Caco-2 (cell line): ENCODE results near the gene RGS7. TPM values are rescaled to one million over a fixed set of nuclear protein-coding genes. Genes with fewer than 3 reads are reported as not detected.

ENCODE experiments used
- BruUV-seq: library from RNA; stranded (reverse); fragments of 400-500 nt; replicated peaks from 2 replicates; lab custom pipeline; 2021; lab: Mats Ljungman, UMichigan
- CTCF ChIA-PET: fragments of 300-600 bp; sonication (Branson Sonifier 250); formaldehyde crosslinking; loops from one replicate; lab custom pipeline; 2022; ENCODE audit warnings: antibody characterized with exemption; lab: Charles Lee
- POLR2A ChIA-PET: fragments of 300-600 bp; sonication (Branson Sonifier 250); formaldehyde crosslinking; loops from one replicate; lab custom pipeline; 2022; ENCODE audit warnings: antibody characterized with exemption; lab: Charles Lee
- DNase-seq, 2 experiments: peaks; one replicate each; pipeline versions ENCODE4 v3.0.0 to v3.0.0-alpha.2; 2020 to 2022
- H3K27me3 ChIP-seq: replicated peaks from 2 replicates; pipeline ENCODE4 v1.6.0; 2011; ENCODE audit warnings: low read length; ENCODE audit not compliant: control insufficient read depth, insufficient read depth
- H3K36me3 ChIP-seq: 2 replicates; pipeline ENCODE4 v1.5.1; 2011; ENCODE audit warnings: low read length; ENCODE audit not compliant: control insufficient read depth, insufficient read depth
- H3K4me1 ChIP-seq: fragments of 250-450 bp; sonication (Bioruptor Pico); 2 replicates; pipeline ENCODE4 v1.5.1; 2020; ENCODE audit warnings: mild to moderate bottlenecking
- H3K4me3 ChIP-seq: 2 replicates; pipeline ENCODE4 v1.5.1; 2011; ENCODE audit warnings: low read depth, mild to moderate bottlenecking, control low read depth, low read length
- H3K9me3 ChIP-seq: fragments of 250-450 bp; sonication (Bioruptor Pico); 2 replicates; pipeline ENCODE4 v1.5.1; 2020; ENCODE audit warnings: mild to moderate bottlenecking, moderate library complexity
- H3K27ac Mint-ChIP-seq: one replicate; pipeline ENCODE4 v1.8.0; 2022; ENCODE audit warnings: mixed read lengths; ENCODE audit not compliant: unreplicated experiment
- H3K27me3 Mint-ChIP-seq: one replicate; pipeline ENCODE4 v1.8.0; 2022; ENCODE audit warnings: mixed read lengths; ENCODE audit not compliant: insufficient read depth, unreplicated experiment
- H3K36me3 Mint-ChIP-seq: one replicate; pipeline ENCODE4 v1.8.0; 2022; ENCODE audit warnings: mild to moderate bottlenecking, mixed read lengths; ENCODE audit not compliant: insufficient read depth, unreplicated experiment
- H3K4me1 Mint-ChIP-seq: one replicate; pipeline ENCODE4 v1.8.0; 2022; ENCODE audit warnings: low read depth, mixed read lengths; ENCODE audit not compliant: unreplicated experiment
- H3K4me3 Mint-ChIP-seq: one replicate; pipeline ENCODE4 v1.8.0; 2022; ENCODE audit warnings: mild to moderate bottlenecking, moderate library complexity, mixed read lengths; ENCODE audit not compliant: unreplicated experiment
- H3K9me3 Mint-ChIP-seq: one replicate; pipeline ENCODE4 v1.8.0; 2022; ENCODE audit warnings: mixed read lengths; ENCODE audit not compliant: unreplicated experiment
- intact Hi-C: fragments of 100-400 bp; cut with micrococcal nuclease; formaldehyde crosslinking; loops from one replicate; pipeline ENCODE4 v1.10.0; 2022; ENCODE audit not compliant: unreplicated experiment
- total RNA-seq: library from RNA; stranded (reverse); gene quantifications from 2 replicates; pipeline ENCODE4 v1.2.3, GENCODE V29; 2022
- TF ChIP-seq, protein P1 (sequence below), 2 experiments: fragments of 200-600 bp in 1 of 2; IDR thresholded peaks; 1 replicate in 1 of 2; 2 replicates in 1 of 2; pipeline versions ENCODE4 v1.5.1 to v1.8.0; 2011 to 2022; ENCODE audit warnings: antibody characterized with exemption in 1 of 2, control low read depth in 1 of 2, inconsistent platforms in 1 of 2, low read depth in 1 of 2, low read length in 1 of 2, mild to moderate bottlenecking in 1 of 2, moderate library complexity in 1 of 2; ENCODE audit not compliant: insufficient read depth in 1 of 2, severe bottlenecking in 1 of 2, unreplicated experiment in 1 of 2

RGS7 gene
- total RNA-seq, 1 experiment from 2014 or later = not detected

DNA sequence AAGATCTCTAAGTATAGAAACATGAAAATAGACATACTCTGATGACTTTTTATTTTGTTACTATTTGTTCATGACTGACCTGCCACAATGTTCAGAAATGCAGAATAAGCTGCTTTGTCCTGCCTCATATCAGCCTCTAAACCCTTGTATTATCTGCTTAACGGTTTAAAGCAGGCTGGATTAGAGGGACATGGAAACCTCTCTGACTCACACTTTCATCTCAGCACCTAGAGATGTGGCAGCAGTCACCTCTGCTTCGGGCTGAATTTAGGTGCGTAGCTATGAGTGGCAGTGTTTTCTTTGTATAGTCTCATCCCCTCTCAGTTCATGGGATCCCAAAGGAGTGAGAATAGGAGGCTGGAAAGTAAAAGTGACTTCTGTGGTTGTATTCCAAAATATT is 255.4 kb downstream of the RGS7 start:
- Mint-ChIP-seq H3K9me3 (no peaks in the 10 kb centered on the region), H3K4me3 (no peak overlapping the region), H3K27ac (no peak overlapping the region), H3K4me1 (peaks cover 12% of the 10 kb centered on the region), H3K27me3 (no peaks in the 10 kb centered on the region), H3K36me3 (no peaks in the 10 kb centered on the region)
- H3K9me3 ChIP-seq = no peaks in the 10 kb centered on the region
- no peaks in the 10 kb centered on the region for H3K27me3 ChIP-seq
- no peak for DNase-seq
- no peaks in the 10 kb centered on the region for H3K4me1 ChIP-seq
- intact Hi-C loops = no loop called here
- H3K36me3 ChIP-seq = no peaks in the 10 kb centered on the region
- no TSS peak for BruUV-seq
- TF ChIP-seq, protein P1, sequence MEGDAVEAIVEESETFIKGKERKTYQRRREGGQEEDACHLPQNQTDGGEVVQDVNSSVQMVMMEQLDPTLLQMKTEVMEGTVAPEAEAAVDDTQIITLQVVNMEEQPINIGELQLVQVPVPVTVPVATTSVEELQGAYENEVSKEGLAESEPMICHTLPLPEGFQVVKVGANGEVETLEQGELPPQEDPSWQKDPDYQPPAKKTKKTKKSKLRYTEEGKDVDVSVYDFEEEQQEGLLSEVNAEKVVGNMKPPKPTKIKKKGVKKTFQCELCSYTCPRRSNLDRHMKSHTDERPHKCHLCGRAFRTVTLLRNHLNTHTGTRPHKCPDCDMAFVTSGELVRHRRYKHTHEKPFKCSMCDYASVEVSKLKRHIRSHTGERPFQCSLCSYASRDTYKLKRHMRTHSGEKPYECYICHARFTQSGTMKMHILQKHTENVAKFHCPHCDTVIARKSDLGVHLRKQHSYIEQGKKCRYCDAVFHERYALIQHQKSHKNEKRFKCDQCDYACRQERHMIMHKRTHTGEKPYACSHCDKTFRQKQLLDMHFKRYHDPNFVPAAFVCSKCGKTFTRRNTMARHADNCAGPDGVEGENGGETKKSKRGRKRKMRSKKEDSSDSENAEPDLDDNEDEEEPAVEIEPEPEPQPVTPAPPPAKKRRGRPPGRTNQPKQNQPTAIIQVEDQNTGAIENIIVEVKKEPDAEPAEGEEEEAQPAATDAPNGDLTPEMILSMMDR (IDR thresholded peaks at IDR 0.05; ENCODE audit: insufficient read depth in 1 of 2, low read depth in 1 of 2, low read length in 1 of 2, severe bottlenecking in 1 of 2, unreplicated experiment in 1 of 2) = no peak
- H3K4me3 ChIP-seq = no peak overlapping the region
- ChIA-PET CTCF (no interaction called here), POLR2A (no interaction called here)

DNA sequence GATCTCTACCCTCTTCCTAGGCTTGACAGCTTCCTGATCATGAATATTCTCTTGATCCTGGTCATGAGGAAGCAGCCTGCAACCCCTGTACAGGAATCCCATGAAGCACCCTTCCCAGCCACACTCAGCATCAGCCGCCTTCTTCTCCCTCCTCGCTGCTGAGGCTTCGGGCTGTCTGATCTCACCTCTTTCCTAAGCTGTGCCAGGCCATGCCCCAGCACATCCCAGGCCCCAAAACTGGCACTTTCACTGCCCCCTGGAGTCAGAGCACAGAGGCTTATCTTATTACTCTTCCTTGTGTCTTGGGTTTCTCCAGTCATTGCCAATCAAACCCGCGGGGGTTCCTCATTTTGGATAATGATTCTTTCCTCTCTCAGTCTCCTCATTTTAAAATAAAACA is 259.5 kb downstream of the RGS7 start:
- no peak overlapping the region for H3K4me3 Mint-ChIP-seq
- no peak for DNase-seq
- ChIA-PET CTCF (no interaction called here), POLR2A (no interaction called here)
- Histone ChIP-seq H3K4me3 (no peak overlapping the region), H3K27me3 (no peaks in the 10 kb centered on the region), H3K36me3 (no peaks in the 10 kb centered on the region), H3K9me3 (no peaks in the 10 kb centered on the region), H3K4me1 (0 out of 2 replicates have a peak, but pooled peaks cover 5% of the 10 kb centered on the region)
- TF ChIP-seq, protein P1 (IDR thresholded peaks at IDR 0.05; ENCODE audit: insufficient read depth in 1 of 2, low read depth in 1 of 2, low read length in 1 of 2, severe bottlenecking in 1 of 2, unreplicated experiment in 1 of 2) = no peak
- H3K27ac Mint-ChIP-seq = no peak overlapping the region
- no peaks in the 10 kb centered on the region for H3K9me3 Mint-ChIP-seq
- intact Hi-C loops = no loop called here
- BruUV-seq = no TSS peak
- no peaks in the 10 kb centered on the region for H3K27me3 Mint-ChIP-seq
- H3K4me1 Mint-ChIP-seq = peaks cover 8% of the 10 kb centered on the region
- no peaks in the 10 kb centered on the region for H3K36me3 Mint-ChIP-seq

DNA sequence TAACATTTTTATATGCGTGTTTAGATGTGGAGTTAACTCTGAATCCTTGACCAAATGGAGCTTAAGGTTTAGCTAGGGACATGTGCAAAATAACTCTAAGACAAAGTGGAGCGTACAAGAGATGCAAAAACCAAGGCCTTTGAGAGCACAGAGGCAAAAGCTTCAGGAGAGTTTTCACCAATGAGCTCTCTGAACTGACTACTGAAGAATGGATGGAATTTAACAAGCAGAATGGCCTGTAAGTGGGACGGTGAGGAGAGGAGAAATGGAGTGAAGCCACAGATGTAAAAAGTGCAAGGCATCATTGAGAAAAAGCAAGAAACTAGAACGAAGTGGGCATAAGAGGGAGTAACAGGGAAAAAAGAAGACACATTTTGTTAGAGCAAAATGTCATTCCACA is 260.0 kb downstream of the RGS7 start:
- POLR2A ChIA-PET = no interaction called here
- no peaks in the 10 kb centered on the region for H3K36me3 ChIP-seq
- TF ChIP-seq, protein P1 (IDR thresholded peaks at IDR 0.05; ENCODE audit: insufficient read depth in 1 of 2, low read depth in 1 of 2, low read length in 1 of 2, severe bottlenecking in 1 of 2, unreplicated experiment in 1 of 2) = no peak
- H3K27me3 Mint-ChIP-seq = no peaks in the 10 kb centered on the region
- H3K27me3 ChIP-seq = no peaks in the 10 kb centered on the region
- DNase-seq = no peak
- no peaks in the 10 kb centered on the region for H3K9me3 ChIP-seq
- H3K4me3 Mint-ChIP-seq = no peak overlapping the region
- intact Hi-C loops = no loop called here
- CTCF ChIA-PET = no interaction called here
- H3K4me3 ChIP-seq = no peak overlapping the region
- H3K9me3 Mint-ChIP-seq = no peaks in the 10 kb centered on the region
- H3K4me1 Mint-ChIP-seq = peaks cover 3% of the 10 kb centered on the region
- H3K27ac Mint-ChIP-seq = no peak overlapping the region
- no TSS peak for BruUV-seq
- H3K36me3 Mint-ChIP-seq = no peaks in the 10 kb centered on the region
- 0 out of 2 replicates have a peak, but pooled peaks cover 5% of the 10 kb centered on the region for H3K4me1 ChIP-seq
